ENCODE results near the gene UBXN1. TPM values are rescaled to one million over a fixed set of nuclear protein-coding genes. Genes with fewer than 3 reads are reported as not detected.

Gene UBXN1
- total and polyA plus RNA-seq, 2 donors (not counting 1 experiment from before 2014, with no cell fraction given) = 76.4 to 143 TPM

- Histone ChIP-seq H3K27me3 (ENCODE audit: control insufficient read depth, insufficient read depth, low read length) (no peaks in the 10 kb centered on the region), H4K20me1 (ENCODE audit: control insufficient read depth, extremely low read depth, insufficient read depth, low read length) (no peaks in the 10 kb centered on the region), H3K27ac (ENCODE audit: insufficient read depth, low read length) (no peak overlapping the region), H3K4me1 (ENCODE audit: control insufficient read depth, extremely low read depth, insufficient read depth, low read length) (peaks cover 12% of the 10 kb centered on the region), H2AFZ (ENCODE audit: low read length) (no peak overlapping the region), H3K4me2 (ENCODE audit: extremely low read depth, insufficient read depth, low read length) (no peak overlapping the region), H3K36me3 (ENCODE audit: control insufficient read depth, insufficient read depth, low read length) (peaks cover 27% of the 10 kb centered on the region), H3K4me3 (replicated peaks in 1 of 4; ENCODE audit: control extremely low read depth in 1 of 4, insufficient read depth in 1 of 4, low read depth in 3 of 4, low read length in 4 of 4) (no peak overlapping the region), H3K9me3 (ENCODE audit: control insufficient read depth, insufficient read depth, low read depth, low read length) (no peaks in the 10 kb centered on the region), H3K9ac (ENCODE audit: insufficient read depth, low read length) (no peak overlapping the region), H3K79me2 (ENCODE audit: control insufficient read depth, insufficient read depth, low read length) (peaks cover 20% of the 10 kb centered on the region)
- DNase-seq (ENCODE audit: low read depth in 2 of 2) = no peak
- TF ChIP-seq EZH2 (IDR thresholded peaks at IDR 0.05; ENCODE audit: low read length, missing control alignments) (no peak), CTCF (conservative IDR thresholded peaks at IDR 0.05 in 1 of 2, IDR thresholded peaks at IDR 0.05 in 1 of 2; ENCODE audit: low read depth in 1 of 2, low read length in 2 of 2) (no peak)
Measured at GRCh38 chr11:62712276-62712812, 33.5 kb upstream of the UBXN1 start.

- Histone ChIP-seq H3K4me2 (ENCODE audit: extremely low read depth, insufficient read depth, low read length) (peak overlapping the region; percentile 86), H3K79me2 (ENCODE audit: control insufficient read depth, insufficient read depth, low read length) (peaks cover 6% of the 10 kb centered on the region), H3K9me3 (ENCODE audit: control insufficient read depth, insufficient read depth, low read depth, low read length) (no peaks in the 10 kb centered on the region), H2AFZ (ENCODE audit: low read length) (peak overlapping the region; percentile 83), H3K4me1 (ENCODE audit: control insufficient read depth, extremely low read depth, insufficient read depth, low read length) (peaks cover 26% of the 10 kb centered on the region), H3K36me3 (ENCODE audit: control insufficient read depth, insufficient read depth, low read length) (peaks cover 20% of the 10 kb centered on the region), H3K4me3 (replicated peaks in 1 of 4; ENCODE audit: control extremely low read depth in 1 of 4, insufficient read depth in 1 of 4, low read depth in 3 of 4, low read length in 4 of 4) (peak overlapping the region; percentile 25 to 66 (median 41)), H3K9ac (ENCODE audit: insufficient read depth, low read length) (peak overlapping the region; percentile 59), H4K20me1 (ENCODE audit: control insufficient read depth, extremely low read depth, insufficient read depth, low read length) (no peaks in the 10 kb centered on the region), H3K27me3 (ENCODE audit: control insufficient read depth, insufficient read depth, low read length) (no peaks in the 10 kb centered on the region), H3K27ac (ENCODE audit: insufficient read depth, low read length) (peak overlapping the region; percentile 93)
- TF ChIP-seq CTCF (conservative IDR thresholded peaks at IDR 0.05 in 1 of 2, IDR thresholded peaks at IDR 0.05 in 1 of 2; ENCODE audit: low read depth in 1 of 2, low read length in 2 of 2) (no peak), EZH2 (IDR thresholded peaks at IDR 0.05; ENCODE audit: low read length, missing control alignments) (no peak)
- peak in 1 of 2 donors; percentile 55 for DNase-seq (ENCODE audit: low read depth in 2 of 2)
Measured at GRCh38 chr11:62710001-62710345, 31.1 kb upstream of the UBXN1 start.

- peak; percentile 97 to 98 for DNase-seq (ENCODE audit: low read depth in 2 of 2)
- TF ChIP-seq EZH2 (IDR thresholded peaks at IDR 0.05; ENCODE audit: low read length, missing control alignments) (no peak), CTCF (conservative IDR thresholded peaks at IDR 0.05 in 1 of 2, IDR thresholded peaks at IDR 0.05 in 1 of 2; ENCODE audit: low read depth in 1 of 2, low read length in 2 of 2) (no peak)
- Histone ChIP-seq H2AFZ (ENCODE audit: low read length) (peak overlapping the region; percentile 83), H4K20me1 (ENCODE audit: control insufficient read depth, extremely low read depth, insufficient read depth, low read length) (no peaks in the 10 kb centered on the region), H3K27me3 (ENCODE audit: control insufficient read depth, insufficient read depth, low read length) (no peaks in the 10 kb centered on the region), H3K4me1 (ENCODE audit: control insufficient read depth, extremely low read depth, insufficient read depth, low read length) (peaks cover 26% of the 10 kb centered on the region), H3K4me3 (replicated peaks in 1 of 4; ENCODE audit: control extremely low read depth in 1 of 4, insufficient read depth in 1 of 4, low read depth in 3 of 4, low read length in 4 of 4) (peak overlapping the region; percentile 25 to 66 (median 48)), H3K36me3 (ENCODE audit: control insufficient read depth, insufficient read depth, low read length) (peaks cover 17% of the 10 kb centered on the region), H3K9me3 (ENCODE audit: control insufficient read depth, insufficient read depth, low read depth, low read length) (no peaks in the 10 kb centered on the region), H3K79me2 (ENCODE audit: control insufficient read depth, insufficient read depth, low read length) (peaks cover 3% of the 10 kb centered on the region), H3K4me2 (ENCODE audit: extremely low read depth, insufficient read depth, low read length) (peak overlapping the region; percentile 95), H3K27ac (ENCODE audit: insufficient read depth, low read length) (peak overlapping the region; percentile 93), H3K9ac (ENCODE audit: insufficient read depth, low read length) (peak overlapping the region; percentile 59)
Measured at GRCh38 chr11:62709247-62710000, 30.6 kb upstream of the UBXN1 start.
